ENCODE data around the gene LZIC.

LZIC gene

DNA sequence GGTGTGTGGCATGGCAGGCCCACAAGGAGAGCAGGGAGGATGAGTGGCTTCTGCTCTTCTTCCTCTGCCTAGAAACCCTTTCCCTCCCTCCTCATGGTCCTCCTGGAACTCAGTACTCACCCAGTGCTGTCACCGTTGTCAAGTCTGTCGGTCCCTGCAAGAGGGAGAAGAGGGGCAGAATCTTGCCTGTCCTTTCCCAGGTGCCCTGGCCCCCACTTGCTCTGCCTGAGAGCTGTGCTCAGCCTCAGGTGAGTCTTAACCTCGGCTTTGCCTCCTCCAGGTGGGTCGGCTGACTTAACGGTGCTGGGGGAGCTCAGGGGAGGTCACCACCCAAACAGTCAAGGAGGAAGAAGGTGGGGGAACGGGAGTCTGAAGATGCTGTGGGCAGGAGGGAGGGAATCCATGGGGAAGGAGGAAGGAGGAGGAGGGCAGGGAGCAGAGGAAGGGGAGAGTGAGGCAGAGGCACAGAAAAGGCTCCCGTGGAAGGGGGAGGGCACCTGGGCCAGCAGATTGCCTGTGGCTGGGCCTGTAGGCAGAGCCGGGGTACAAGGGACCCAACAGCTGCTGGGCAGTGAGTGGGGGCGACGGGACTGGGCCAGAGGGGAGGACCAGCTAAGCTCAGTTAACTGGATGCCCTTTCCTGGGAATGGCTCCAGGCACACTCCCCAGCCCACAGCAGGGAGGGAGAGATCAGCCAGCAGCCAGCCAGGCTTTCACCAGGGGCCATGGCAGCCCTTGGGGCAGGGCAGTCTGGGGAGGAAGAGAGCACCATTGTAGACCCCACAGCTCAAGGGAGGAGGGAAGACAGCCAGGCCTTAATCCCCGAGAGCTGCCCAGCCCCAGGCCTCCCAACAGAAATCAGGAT is 59.4 kb downstream of the LZIC start:
- DNase-seq, result no peak

- no peak for DNase-seq
These were observed 60.3 kb downstream of the LZIC start for GRCh38 chr1:9882945-9883303.

- no peak for DNase-seq
These were observed 60.8 kb downstream of the LZIC start for GRCh38 chr1:9882296-9882944.

DNA sequence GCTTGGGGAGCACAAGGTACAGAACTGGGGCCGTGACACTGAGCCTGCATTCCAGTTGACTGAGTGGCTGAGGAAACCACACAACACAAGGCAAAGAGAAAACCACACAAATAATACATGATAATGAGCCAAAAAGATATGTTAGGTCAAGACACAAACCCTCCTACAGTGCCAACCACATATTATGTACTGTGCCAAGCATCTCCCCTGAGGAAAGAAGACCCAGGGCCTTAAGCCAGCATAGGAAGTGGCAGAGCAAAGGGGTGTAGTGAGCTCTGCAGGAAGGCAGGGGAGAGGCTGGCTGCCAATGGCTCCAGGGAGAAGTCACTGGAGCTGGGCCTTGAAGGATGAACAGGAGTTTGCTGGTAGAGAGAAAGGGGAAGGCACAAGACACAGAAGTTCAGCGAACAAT is 61.3 kb downstream of the LZIC start:
- no peak for DNase-seq
